GM19035 (cell line): ENCODE data around the gene ATP5PD.
"Not testable (repeated sequence)": the region's sequence is repeated elsewhere in the genome, so short reads cannot be mapped to it uniquely, and the experiment has no call there.

Source experiments
- ATAC-seq: cut with Tn5 transposase; IDR thresholded peaks from one replicate; pipeline ENCODE4 v1.9.1; 2021; ENCODE audit not compliant: unreplicated experiment

ATP5PD gene

GRCh38 chr17:75059369-75060345 is 12.9 kb upstream of the ATP5PD start:
- no peak for ATAC-seq

- ATAC-seq: no peak
Observed at GRCh38 chr17:75051941-75052340, 5.2 kb upstream of the ATP5PD start.

GRCh38 chr17:75049706-75050105 is 2.9 kb upstream of the ATP5PD start:
- no peak for ATAC-seq

- no peak for ATAC-seq
Observed at GRCh38 chr17:75049057-75049456, 2.3 kb upstream of the ATP5PD start.

- ATAC-seq: no peak
Observed at GRCh38 chr17:75048249-75048878, 1.6 kb upstream of the ATP5PD start.

GRCh38 chr17:75047398-75048098 is 779 bp upstream of the ATP5PD start:
- ATAC-seq: peak; percentile 20

GRCh38 chr17:75045946-75046406 is 793 bp downstream of the ATP5PD start:
- ATAC-seq: not testable (repeated sequence)

- ATAC-seq: no peak
Observed at GRCh38 chr17:75044716-75045115, 2.1 kb downstream of the ATP5PD start.

- ATAC-seq: not testable (repeated sequence)
Observed at GRCh38 chr17:75043789-75044188, 3.0 kb downstream of the ATP5PD start.

GRCh38 chr17:75041656-75042280 is 5.0 kb downstream of the ATP5PD start:
- ATAC-seq: no peak

GRCh38 chr17:75039238-75039637 is 7.5 kb downstream of the ATP5PD start:
- ATAC-seq: no peak

GRCh38 chr17:75036643-75037268 is 10.0 kb downstream of the ATP5PD start:
- no peak for ATAC-seq

- ATAC-seq: peak; percentile 60
Observed at GRCh38 chr17:75034236-75034908, 12.4 kb downstream of the ATP5PD start.

- peak; percentile 49 for ATAC-seq
Observed at GRCh38 chr17:75033346-75034235, 13.2 kb downstream of the ATP5PD start.

GRCh38 chr17:75032720-75033280 is 14.0 kb downstream of the ATP5PD start:
- ATAC-seq: no peak

- no peak for ATAC-seq
Observed at GRCh38 chr17:75031972-75032719, 14.6 kb downstream of the ATP5PD start.

- no peak for ATAC-seq
Observed at GRCh38 chr17:75030161-75030560, 16.6 kb downstream of the ATP5PD start.

- not testable (repeated sequence) for ATAC-seq
Observed at GRCh38 chr17:75026650-75027049, 20.1 kb downstream of the ATP5PD start.
